Neural progenitor cell (in vitro differentiated cells): Measurements from ENCODE around the gene OR5K4. TPM values are rescaled to one million over a fixed set of nuclear protein-coding genes. Genes with fewer than 3 reads are reported as not detected.

ENCODE experiments used
- DNase-seq: peaks from one replicate; pipeline ENCODE4 v3.0.0-alpha.2; 2016; ENCODE audit warnings: low spot score
- H2AFZ ChIP-seq: fragments of 200-600 bp; sonication (generic); replicated peaks from 2 replicates; pipeline ENCODE4 v1.6.1; 2016; ENCODE audit warnings: antibody characterized with exemption
- H3F3A ChIP-seq: fragments of 200-600 bp; sonication (generic); 2 replicates; pipeline ENCODE4 v1.6.1; 2016; ENCODE audit warnings: antibody characterized with exemption, low read depth
- H3K27ac ChIP-seq: fragments of 200-600 bp; sonication (generic); 2 replicates; pipeline ENCODE4 v1.5.1; 2016; ENCODE audit warnings: mild to moderate bottlenecking
- H3K27me3 ChIP-seq: fragments of 200-600 bp; sonication (generic); 2 replicates; pipeline ENCODE4 v1.6.1; 2016; ENCODE audit warnings: mild to moderate bottlenecking, moderate library complexity
- H3K36me3 ChIP-seq: fragments of 200-600 bp; sonication (generic); 2 replicates; pipeline ENCODE4 v1.5.1; 2016
- H3K4me1 ChIP-seq: fragments of 200-600 bp; sonication (generic); 2 replicates; pipeline ENCODE4 v1.6.1; 2016; ENCODE audit warnings: mixed run types
- H3K4me2 ChIP-seq: fragments of 200-600 bp; sonication (generic); 2 replicates; pipeline ENCODE4 v1.6.1; 2016
- H3K4me3 ChIP-seq: fragments of 200-600 bp; sonication (generic); 2 replicates; pipeline ENCODE4 v1.5.1; 2016
- H3K79me2 ChIP-seq: fragments of 200-600 bp; sonication (generic); 2 replicates; pipeline ENCODE4 v1.6.1; 2016; ENCODE audit warnings: low read depth
- H3K9ac ChIP-seq: fragments of 200-600 bp; sonication (generic); 2 replicates; pipeline ENCODE4 v1.6.1; 2016
- H3K9me3 ChIP-seq: fragments of 200-600 bp; sonication (generic); 2 replicates; pipeline ENCODE4 v1.5.1; 2016; ENCODE audit warnings: low read depth
- H4K20me1 ChIP-seq: fragments of 200-600 bp; sonication (generic); 2 replicates; pipeline ENCODE4 v1.6.1; 2016; ENCODE audit warnings: low read depth
- H3K27ac Mint-ChIP-seq: 3 replicates; pipeline ENCODE4 v1.8.0; 2021; ENCODE audit warnings: mixed read lengths
- H3K27me3 Mint-ChIP-seq: 2 replicates; pipeline ENCODE4 v1.8.0; 2022; ENCODE audit warnings: low read depth, mild to moderate bottlenecking, inconsistent platforms, moderate library complexity, mixed read lengths; ENCODE audit not compliant: insufficient read depth
- H3K36me3 Mint-ChIP-seq: 3 replicates; pipeline ENCODE4 v1.8.0; 2021; ENCODE audit warnings: mixed read lengths
- H3K4me1 Mint-ChIP-seq: 3 replicates; pipeline ENCODE4 v1.8.0; 2021; ENCODE audit warnings: mixed read lengths
- H3K4me3 Mint-ChIP-seq: 3 replicates; pipeline ENCODE4 v1.8.0; 2021; ENCODE audit warnings: mild to moderate bottlenecking, moderate library complexity, mixed read lengths
- H3K9me3 Mint-ChIP-seq: 3 replicates; pipeline ENCODE4 v1.8.0; 2020; ENCODE audit warnings: mixed read lengths
- EZH2 ChIP-seq: fragments of 200-600 bp; sonication (generic); IDR thresholded peaks from 2 replicates; pipeline ENCODE4 v1.6.1; 2017; ENCODE audit warnings: antibody characterized with exemption, mild to moderate bottlenecking, moderate library complexity
- EZH2phosphoT487 ChIP-seq: fragments of 200-600 bp; sonication (generic); IDR thresholded peaks from 2 replicates; pipeline ENCODE4 v1.6.1; 2017; ENCODE audit warnings: antibody characterized with exemption
- total RNA-seq: library from RNA; depleted of rRNA; stranded (reverse); fragments of >200 nt; gene quantifications from 2 replicates; pipeline ENCODE4 v1.2.3, GENCODE V29; 2015; ENCODE audit warnings: low replicate concordance
- TF ChIP-seq, protein P1 (sequence below): fragments of 200-600 bp; sonication (generic); IDR thresholded peaks from 2 replicates; pipeline ENCODE4 v1.5.1; 2017; ENCODE audit warnings: antibody characterized with exemption, mild to moderate bottlenecking

Gene OR5K4, protein sequence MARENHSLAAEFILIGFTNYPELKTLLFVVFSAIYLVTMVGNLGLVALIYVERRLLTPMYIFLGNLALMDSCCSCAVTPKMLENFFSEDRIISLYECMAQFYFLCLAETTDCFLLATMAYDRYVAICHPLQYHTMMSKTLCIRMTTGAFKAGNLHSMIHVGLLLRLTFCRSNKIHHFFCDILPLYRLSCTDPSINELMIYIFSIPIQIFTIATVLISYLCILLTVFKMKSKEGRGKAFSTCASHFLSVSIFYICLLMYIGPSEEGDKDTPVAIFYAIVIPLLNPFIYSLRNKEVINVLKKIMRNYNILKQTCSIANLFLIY
- total RNA-seq = not detected in 2 replicates

DNA sequence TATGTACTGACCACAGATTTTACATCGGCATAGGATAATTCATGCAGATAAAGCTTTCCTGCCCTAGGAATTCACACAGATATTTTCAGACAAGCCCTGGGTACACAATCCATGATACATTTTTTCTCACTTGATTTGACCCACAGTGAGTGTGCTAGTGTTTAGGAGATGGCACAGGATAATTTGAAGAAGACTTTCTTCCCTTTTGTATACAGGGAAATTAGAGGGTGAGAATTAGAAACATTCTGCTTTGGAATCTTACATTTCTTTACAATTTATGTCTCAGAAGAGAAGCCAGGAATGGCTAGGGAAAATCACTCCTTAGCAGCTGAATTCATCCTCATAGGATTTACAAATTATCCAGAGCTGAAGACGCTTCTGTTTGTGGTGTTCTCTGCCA, at the start of gene OR5K4:
OR5K4 (plus strand) TSS at position 301 of the 400 bp plus-strand sequence; CDS start at position 301, 0 bp downstream.
- DNase-seq = no peak
- peaks cover 2% of the 10 kb centered on the region for H3K9me3 Mint-ChIP-seq
- Histone ChIP-seq H3K79me2 (no peaks in the 10 kb centered on the region), H3K9ac (no peak within 1 kb of the TSS), H3K27me3 (no peaks in the 10 kb centered on the region), H3K4me3 (no peak within 1 kb of the TSS), H2AFZ (no peak within 1 kb of the TSS), H3F3A (no peaks in the 10 kb centered on the region), H4K20me1 (no peaks in the 10 kb centered on the region), H3K9me3 (no peaks in the 10 kb centered on the region), H3K27ac (no peak within 1 kb of the TSS), H3K4me1 (no peaks in the 10 kb centered on the region), H3K4me2 (no peak within 1 kb of the TSS), H3K36me3 (no peaks in the 10 kb centered on the region)
- TF ChIP-seq, protein P1, sequence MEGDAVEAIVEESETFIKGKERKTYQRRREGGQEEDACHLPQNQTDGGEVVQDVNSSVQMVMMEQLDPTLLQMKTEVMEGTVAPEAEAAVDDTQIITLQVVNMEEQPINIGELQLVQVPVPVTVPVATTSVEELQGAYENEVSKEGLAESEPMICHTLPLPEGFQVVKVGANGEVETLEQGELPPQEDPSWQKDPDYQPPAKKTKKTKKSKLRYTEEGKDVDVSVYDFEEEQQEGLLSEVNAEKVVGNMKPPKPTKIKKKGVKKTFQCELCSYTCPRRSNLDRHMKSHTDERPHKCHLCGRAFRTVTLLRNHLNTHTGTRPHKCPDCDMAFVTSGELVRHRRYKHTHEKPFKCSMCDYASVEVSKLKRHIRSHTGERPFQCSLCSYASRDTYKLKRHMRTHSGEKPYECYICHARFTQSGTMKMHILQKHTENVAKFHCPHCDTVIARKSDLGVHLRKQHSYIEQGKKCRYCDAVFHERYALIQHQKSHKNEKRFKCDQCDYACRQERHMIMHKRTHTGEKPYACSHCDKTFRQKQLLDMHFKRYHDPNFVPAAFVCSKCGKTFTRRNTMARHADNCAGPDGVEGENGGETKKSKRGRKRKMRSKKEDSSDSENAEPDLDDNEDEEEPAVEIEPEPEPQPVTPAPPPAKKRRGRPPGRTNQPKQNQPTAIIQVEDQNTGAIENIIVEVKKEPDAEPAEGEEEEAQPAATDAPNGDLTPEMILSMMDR = no peak
- TF ChIP-seq EZH2phosphoT487 = no peak
- no peak for TF ChIP-seq EZH2
- H3K36me3 Mint-ChIP-seq = no peaks in the 10 kb centered on the region
- H3K27me3 Mint-ChIP-seq = no peaks in the 10 kb centered on the region
- no peaks in the 10 kb centered on the region for H3K4me1 Mint-ChIP-seq
- no peak within 1 kb of the TSS for H3K27ac Mint-ChIP-seq
- no peak within 1 kb of the TSS for H3K4me3 Mint-ChIP-seq

DNA sequence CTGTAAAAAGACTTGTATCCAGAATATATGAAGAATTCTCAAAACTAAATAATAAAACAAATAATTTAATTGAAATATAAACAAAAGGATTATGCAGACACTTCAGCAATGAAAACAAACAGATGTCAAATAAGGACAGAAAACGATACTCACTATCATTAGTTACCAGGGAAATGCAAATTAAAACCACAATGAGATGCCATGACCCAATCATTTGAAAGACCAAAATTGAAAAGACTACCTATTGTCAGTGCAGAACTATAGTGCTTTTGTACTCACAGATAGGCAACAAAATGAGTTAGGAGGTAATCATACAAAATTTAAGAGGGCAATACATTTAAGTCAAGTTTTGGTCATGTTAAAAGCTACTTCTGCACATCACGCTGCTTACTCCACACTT, 31.6 kb upstream of the OR5K4 start:
- H3K27me3 ChIP-seq = no peaks in the 10 kb centered on the region
- no peak for DNase-seq

DNA sequence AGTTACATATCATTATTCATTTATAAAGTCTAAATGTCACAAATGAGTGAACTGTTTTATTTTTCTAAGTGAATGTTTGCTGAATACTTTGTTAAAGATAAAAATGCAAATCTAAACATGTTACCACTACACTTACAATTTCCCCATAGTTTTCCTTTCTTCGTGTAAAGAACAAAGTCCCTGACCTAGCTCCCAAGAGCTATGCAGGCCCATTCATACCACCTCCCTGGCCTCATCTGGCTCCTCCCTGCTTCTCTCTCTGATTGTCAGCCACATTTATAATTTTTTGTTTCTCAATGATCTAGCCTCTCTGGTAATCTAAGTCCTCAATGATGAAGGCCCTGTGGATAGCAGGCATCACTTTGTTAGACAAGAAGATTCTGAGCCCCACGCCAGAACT, 31.0 kb upstream of the OR5K4 start:
- Histone ChIP-seq H3K27ac (no peak overlapping the region), H3K4me1 (no peaks in the 10 kb centered on the region), H3K79me2 (no peaks in the 10 kb centered on the region), H3K9ac (no peak overlapping the region), H3K9me3 (no peaks in the 10 kb centered on the region), H3F3A (no peaks in the 10 kb centered on the region), H3K27me3 (no peaks in the 10 kb centered on the region), H2AFZ (no peak overlapping the region), H3K36me3 (no peaks in the 10 kb centered on the region), H3K4me3 (no peak overlapping the region), H3K4me2 (no peak overlapping the region), H4K20me1 (no peaks in the 10 kb centered on the region)
- no peaks in the 10 kb centered on the region for H3K4me1 Mint-ChIP-seq
- no peak for DNase-seq
- H3K36me3 Mint-ChIP-seq = no peaks in the 10 kb centered on the region
- H3K27me3 Mint-ChIP-seq = no peaks in the 10 kb centered on the region
- TF ChIP-seq EZH2 (no peak), EZH2phosphoT487 (no peak)
- TF ChIP-seq, protein P1 = no peak
- no peak overlapping the region for H3K4me3 Mint-ChIP-seq
- no peak overlapping the region for H3K27ac Mint-ChIP-seq
- H3K9me3 Mint-ChIP-seq = no peaks in the 10 kb centered on the region

More for the DNA sequence above, 31.6 kb upstream of the OR5K4 start:
- no peak overlapping the region for H2AFZ ChIP-seq
- Mint-ChIP-seq H3K36me3 (no peaks in the 10 kb centered on the region), H3K27ac (no peak overlapping the region), H3K9me3 (no peaks in the 10 kb centered on the region), H3K27me3 (no peaks in the 10 kb centered on the region), H3K4me1 (no peaks in the 10 kb centered on the region), H3K4me3 (no peak overlapping the region)
- H3K9ac ChIP-seq = no peak overlapping the region
- H3K4me2 ChIP-seq = no peak overlapping the region
- H3K36me3 ChIP-seq = no peaks in the 10 kb centered on the region
- H3K79me2 ChIP-seq = no peaks in the 10 kb centered on the region
- H3K27ac ChIP-seq = no peak overlapping the region
- H3K4me3 ChIP-seq = no peak overlapping the region
- H4K20me1 ChIP-seq = no peaks in the 10 kb centered on the region
- no peaks in the 10 kb centered on the region for H3F3A ChIP-seq
- no peak for TF ChIP-seq EZH2
- TF ChIP-seq, protein P1 = no peak
- TF ChIP-seq EZH2phosphoT487 = no peak
- no peaks in the 10 kb centered on the region for H3K9me3 ChIP-seq
- H3K4me1 ChIP-seq = no peaks in the 10 kb centered on the region
